Subcutaneous abdominal adipose tissue (tissue), 5 donors: ENCODE measurements around the gene ABCA13.

Source experiments
- H3K27ac ChIP-seq: one replicate; pipeline ENCODE4 v1.7.0; 2013; ENCODE audit warnings: low read depth, mild to moderate bottlenecking, inconsistent platforms, low read length, moderate library complexity
- H3K27me3 ChIP-seq, 5 donors: one replicate each; pipeline ENCODE4 v1.7.0; 2013; ENCODE audit warnings: low read length in 5 of 5, inconsistent platforms in 1 of 5; ENCODE audit not compliant: control insufficient read depth in 5 of 5, insufficient read depth in 4 of 5
- H3K36me3 ChIP-seq, 5 donors: one replicate each; pipeline ENCODE4 v1.7.0; 2013; ENCODE audit warnings: low read length in 5 of 5; ENCODE audit not compliant: control insufficient read depth in 5 of 5, insufficient read depth in 5 of 5
- H3K4me1 ChIP-seq, 5 donors: one replicate each; pipeline ENCODE4 v1.7.0; 2013; ENCODE audit warnings: low read length in 5 of 5, mild to moderate bottlenecking in 3 of 5, moderate library complexity in 1 of 5; ENCODE audit not compliant: control insufficient read depth in 5 of 5, insufficient read depth in 5 of 5
- H3K4me3 ChIP-seq, 5 donors: one replicate each; pipeline ENCODE4 v1.7.0; 2013; ENCODE audit warnings: low read length in 5 of 5, low read depth in 1 of 5
- H3K9ac ChIP-seq, 5 donors: one replicate each; pipeline ENCODE4 v1.7.0; 2013; ENCODE audit warnings: low read length in 5 of 5, mild to moderate bottlenecking in 4 of 5, moderate library complexity in 3 of 5
- H3K9me3 ChIP-seq, 5 donors: one replicate each; pipeline ENCODE4 v1.7.0; 2013; ENCODE audit warnings: low read length in 5 of 5; ENCODE audit not compliant: control insufficient read depth in 5 of 5
- donor health status: healthy.
- donor health status: healthy.
- donor health status: healthy.
- donor health status: healthy.
- donor health status: healthy.

Gene ABCA13

GRCh38 chr7:48665353-48666135 lies 494.3 kb downstream of the ABCA13 start:
- Histone ChIP-seq H3K9ac (no peak overlapping the region), H3K4me1 (peaks cover 0 to 4% (median 0%) of the 10 kb centered on the region in 5 donors), H3K36me3 (no peaks in the 10 kb centered on the region), H3K27me3 (peaks cover 0 to 2% (median 0%) of the 10 kb centered on the region in 5 donors), H3K9me3 (no peaks in the 10 kb centered on the region), H3K4me3 (no peak overlapping the region), H3K27ac (no peak overlapping the region)

- Histone ChIP-seq H3K27me3 (peaks cover 0 to 2% (median 0%) of the 10 kb centered on the region in 5 donors), H3K36me3 (no peaks in the 10 kb centered on the region), H3K9me3 (no peaks in the 10 kb centered on the region), H3K27ac (no peak overlapping the region), H3K9ac (no peak overlapping the region), H3K4me3 (no peak overlapping the region), H3K4me1 (no peaks in the 10 kb centered on the region)
Measured at GRCh38 chr7:48667407-48667806, 496.1 kb downstream of the ABCA13 start.

- Histone ChIP-seq H3K9me3 (peaks cover 0 to 3% (median 0%) of the 10 kb centered on the region in 5 donors), H3K9ac (no peak overlapping the region), H3K27me3 (no peaks in the 10 kb centered on the region), H3K27ac (no peak overlapping the region), H3K4me1 (no peaks in the 10 kb centered on the region), H3K4me3 (no peak overlapping the region), H3K36me3 (no peaks in the 10 kb centered on the region)
Measured at GRCh38 chr7:48671656-48672055, 500.4 kb downstream of the ABCA13 start.

GRCh38 chr7:48681006-48681405 lies 509.7 kb downstream of the ABCA13 start:
- no peak overlapping the region for H3K9ac ChIP-seq
- H3K4me1 ChIP-seq, result no peaks in the 10 kb centered on the region
- no peaks in the 10 kb centered on the region for H3K27me3 ChIP-seq
- no peak overlapping the region for H3K27ac ChIP-seq
- peaks cover 0 to 3% (median 0%) of the 10 kb centered on the region in 5 donors for H3K9me3 ChIP-seq
- H3K4me3 ChIP-seq, result no peak overlapping the region
- no peaks in the 10 kb centered on the region for H3K36me3 ChIP-seq

- Histone ChIP-seq H3K4me1 (peaks cover 0 to 4% (median 0%) of the 10 kb centered on the region in 5 donors), H3K27me3 (no peaks in the 10 kb centered on the region), H3K27ac (no peak overlapping the region), H3K36me3 (no peaks in the 10 kb centered on the region), H3K9me3 (no peaks in the 10 kb centered on the region), H3K9ac (no peak overlapping the region), H3K4me3 (no peak overlapping the region)
Measured at GRCh38 chr7:48691788-48692187, 520.5 kb downstream of the ABCA13 start.
